Choroid plexus epithelial cell (primary cell): Measurements from ENCODE around the gene ITLN1.
"Not testable (repeated sequence)": the region's sequence is repeated elsewhere in the genome, so short reads cannot be mapped to it uniquely, and the experiment has no call there.

Experiments
- DNase-seq: peaks from one replicate; pipeline ENCODE4 v3.0.0-alpha.2; 2010; ENCODE audit warnings: low read depth
- H3K4me3 ChIP-seq: 2 replicates; pipeline ENCODE4 v1.5.1; 2011; ENCODE audit warnings: low read depth, mild to moderate bottlenecking, control low read depth, low read length, moderate library complexity
- TF ChIP-seq, protein P1 (sequence below): conservative IDR thresholded peaks from 2 replicates; pipeline ENCODE4 v1.5.1; 2011; ENCODE audit warnings: low read depth, mild to moderate bottlenecking, control low read depth, inconsistent platforms, low read length, moderate library complexity

ITLN1 gene

DNA sequence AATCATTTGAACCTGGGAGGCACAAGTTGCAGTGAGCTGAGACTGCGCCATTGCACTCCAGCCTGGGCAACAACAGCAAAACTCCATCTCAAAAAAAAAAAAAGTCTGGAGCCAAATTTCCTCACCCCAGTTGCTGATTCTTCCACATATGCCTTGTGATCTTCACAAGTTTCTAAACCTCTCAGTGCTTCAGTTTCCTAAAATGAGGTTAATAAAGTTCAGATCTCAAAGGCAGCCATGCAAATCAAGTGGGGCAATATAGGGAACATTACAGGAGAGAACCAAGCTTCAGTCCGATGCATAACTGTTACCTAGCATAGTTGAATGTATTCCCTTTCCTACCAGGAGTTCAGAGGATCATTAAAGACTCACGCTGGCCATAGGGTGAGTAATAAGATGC, 4.8 kb downstream of the ITLN1 start:
- DNase-seq = no peak
- no peak overlapping the region for H3K4me3 ChIP-seq
- TF ChIP-seq, protein P1, sequence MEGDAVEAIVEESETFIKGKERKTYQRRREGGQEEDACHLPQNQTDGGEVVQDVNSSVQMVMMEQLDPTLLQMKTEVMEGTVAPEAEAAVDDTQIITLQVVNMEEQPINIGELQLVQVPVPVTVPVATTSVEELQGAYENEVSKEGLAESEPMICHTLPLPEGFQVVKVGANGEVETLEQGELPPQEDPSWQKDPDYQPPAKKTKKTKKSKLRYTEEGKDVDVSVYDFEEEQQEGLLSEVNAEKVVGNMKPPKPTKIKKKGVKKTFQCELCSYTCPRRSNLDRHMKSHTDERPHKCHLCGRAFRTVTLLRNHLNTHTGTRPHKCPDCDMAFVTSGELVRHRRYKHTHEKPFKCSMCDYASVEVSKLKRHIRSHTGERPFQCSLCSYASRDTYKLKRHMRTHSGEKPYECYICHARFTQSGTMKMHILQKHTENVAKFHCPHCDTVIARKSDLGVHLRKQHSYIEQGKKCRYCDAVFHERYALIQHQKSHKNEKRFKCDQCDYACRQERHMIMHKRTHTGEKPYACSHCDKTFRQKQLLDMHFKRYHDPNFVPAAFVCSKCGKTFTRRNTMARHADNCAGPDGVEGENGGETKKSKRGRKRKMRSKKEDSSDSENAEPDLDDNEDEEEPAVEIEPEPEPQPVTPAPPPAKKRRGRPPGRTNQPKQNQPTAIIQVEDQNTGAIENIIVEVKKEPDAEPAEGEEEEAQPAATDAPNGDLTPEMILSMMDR = no peak

DNA sequence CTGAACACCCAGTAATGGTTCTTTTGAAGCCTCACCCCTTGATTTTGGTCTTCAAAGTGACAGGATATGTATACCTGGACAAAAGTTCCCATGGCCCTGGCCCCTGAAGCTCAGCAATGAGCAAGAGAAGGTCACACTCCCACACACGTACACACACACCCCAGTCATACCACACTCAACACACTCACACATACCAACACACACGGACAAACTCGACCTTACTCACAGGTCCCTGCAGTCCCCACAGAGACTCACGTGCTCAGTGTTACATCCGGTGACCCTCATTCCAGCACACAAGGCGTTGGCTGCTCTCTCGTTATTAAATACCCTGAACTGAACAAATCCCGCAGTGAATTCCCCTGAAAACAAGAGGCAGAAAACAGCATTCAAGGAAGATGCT, 5.9 kb downstream of the ITLN1 start:
- DNase-seq = no peak
- TF ChIP-seq, protein P1 = no peak
- H3K4me3 ChIP-seq = no peak overlapping the region

DNA sequence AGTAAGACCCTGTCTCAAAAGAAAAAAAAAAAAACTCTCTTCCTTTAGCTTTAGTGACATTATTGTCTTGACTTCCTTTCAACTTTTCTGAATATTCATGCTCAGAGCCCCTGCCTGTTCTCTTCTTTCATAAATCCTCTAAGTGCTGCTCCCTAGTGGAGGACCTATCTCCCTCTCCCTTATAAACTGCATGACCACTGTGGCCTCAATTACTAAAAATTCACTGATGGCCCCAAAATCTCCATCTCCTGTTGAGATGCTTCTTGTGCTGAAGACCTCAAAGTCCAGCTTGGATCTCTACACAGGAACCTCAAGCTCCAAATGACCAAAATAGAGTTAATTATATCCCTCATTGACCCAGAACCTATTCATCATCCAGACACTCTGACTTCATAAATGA, 7.8 kb downstream of the ITLN1 start:
- DNase-seq = no peak
- no peak overlapping the region for H3K4me3 ChIP-seq
- TF ChIP-seq, protein P1 = no peak

DNA sequence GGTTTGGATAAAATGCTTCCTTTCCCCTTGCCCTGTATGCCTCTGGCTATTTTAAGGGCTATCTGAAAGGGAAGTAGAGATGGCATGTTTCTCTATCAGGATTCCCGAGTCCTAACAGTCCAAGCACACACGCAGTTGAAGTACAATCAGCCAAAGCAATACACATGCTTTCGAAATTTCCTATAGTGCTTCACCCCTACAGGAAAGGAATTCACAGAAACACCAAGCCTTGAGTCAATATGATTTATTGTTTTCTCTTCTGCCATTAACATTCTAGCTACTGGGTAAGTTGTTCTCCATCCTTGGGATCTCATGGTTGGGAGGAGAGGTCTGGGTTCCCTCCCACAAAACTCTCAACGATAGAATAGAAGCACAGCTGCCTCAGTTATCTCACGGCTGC, 8.7 kb downstream of the ITLN1 start:
- TF ChIP-seq, protein P1 = no peak
- no peak overlapping the region for H3K4me3 ChIP-seq
- no peak for DNase-seq

DNA sequence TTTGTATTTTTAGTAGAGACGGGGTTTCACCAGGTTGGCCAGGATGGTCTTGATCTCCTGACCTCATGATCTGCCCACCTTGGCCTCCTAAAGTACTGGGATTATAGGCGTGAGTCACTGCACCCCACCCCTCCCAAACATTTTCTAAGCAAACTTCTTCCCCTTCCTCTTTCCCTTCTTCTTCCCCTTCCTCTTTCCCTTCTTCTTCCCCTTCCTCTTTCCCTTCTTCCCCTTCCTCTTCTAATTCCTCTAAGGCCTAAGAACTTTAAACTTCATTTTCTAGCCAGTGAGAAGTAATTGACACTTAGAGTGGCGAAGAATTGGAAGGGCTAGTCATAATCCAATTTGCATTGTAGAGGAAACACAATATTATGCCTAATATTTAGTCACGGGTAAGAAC, 9.4 kb downstream of the ITLN1 start:
- not testable (repeated sequence) for H3K4me3 ChIP-seq, DNase-seq

DNA sequence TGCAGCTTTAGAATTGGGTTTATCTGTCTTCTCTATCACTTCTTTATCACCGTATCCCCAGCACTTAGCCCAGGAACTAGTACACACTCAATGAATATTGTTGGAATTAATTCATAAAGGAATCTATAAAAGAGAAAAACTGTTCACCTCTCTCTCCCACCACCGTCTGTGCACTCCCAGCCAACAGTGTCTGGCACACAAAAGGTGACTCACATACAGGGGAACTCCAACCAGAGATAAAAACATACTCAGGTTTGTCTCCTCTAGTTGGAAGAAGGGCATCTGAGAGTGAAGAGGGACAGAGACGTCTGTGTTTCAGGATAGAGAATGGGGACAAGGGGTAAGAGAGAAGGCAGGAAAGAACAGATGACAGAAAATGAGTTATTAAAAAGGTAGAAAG, 10.0 kb downstream of the ITLN1 start:
- peak; percentile 4 for DNase-seq
- TF ChIP-seq, protein P1 = no peak
- H3K4me3 ChIP-seq = no peak overlapping the region

DNA sequence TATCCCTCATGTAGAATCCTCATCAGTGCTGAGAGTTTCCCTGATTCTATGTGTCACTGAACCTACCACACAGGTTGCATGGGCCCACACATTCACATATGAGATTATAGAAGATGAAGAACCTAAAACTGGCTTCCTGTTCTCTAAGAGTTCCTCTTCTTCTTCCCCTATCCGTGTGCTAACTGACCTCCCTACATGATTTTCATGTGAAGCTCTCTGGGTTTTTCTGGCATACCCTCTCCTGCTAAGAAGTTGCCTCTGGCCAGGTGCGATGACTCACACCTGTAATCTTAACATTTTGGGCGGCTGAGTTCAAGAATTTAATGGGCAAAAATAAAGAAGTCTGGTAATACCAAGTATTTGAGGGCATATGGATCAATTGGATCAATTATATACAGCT, 16.8 kb downstream of the ITLN1 start:
- DNase-seq = no peak
- H3K4me3 ChIP-seq = no peak overlapping the region
- TF ChIP-seq, protein P1 = no peak

DNA sequence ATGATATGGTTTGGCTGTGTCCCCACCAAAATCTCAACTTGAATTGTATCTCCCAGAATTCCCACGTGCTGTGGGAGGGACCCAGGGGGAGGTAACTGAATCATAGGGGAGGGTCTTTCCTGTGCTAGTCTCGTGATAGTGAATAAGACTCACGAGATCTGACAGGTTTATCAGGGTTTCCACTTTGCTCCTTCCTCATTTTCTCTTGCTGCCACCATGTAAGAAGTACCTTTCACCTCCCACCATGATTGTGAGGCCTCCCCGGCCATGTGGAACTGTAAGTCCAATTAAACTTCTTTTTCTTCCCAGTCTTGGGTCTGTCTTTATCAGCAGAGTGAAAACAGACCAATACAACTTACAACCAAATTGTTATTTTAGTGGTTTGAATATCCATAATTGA, 17.3 kb downstream of the ITLN1 start:
- DNase-seq, H3K4me3 ChIP-seq: not testable (repeated sequence)
